Measurements from ENCODE around the gene SMG7.

Gene SMG7

GRCh38 chr1:183590244-183591191, 118.2 kb downstream of the SMG7 start, which contains the start of gene NCF2:
Gene NCF2 (minus strand): TSS chr1:183590459. CDS start chr1:183590329, 130 bp downstream.
- DNase-seq (ENCODE audit: low read depth), result peak; percentile 15

GRCh38 chr1:183592733-183593132, 120.4 kb downstream of the SMG7 start:
- DNase-seq (ENCODE audit: low read depth), result no peak

GRCh38 chr1:183593356-183593755, 121.1 kb downstream of the SMG7 start:
- no peak for DNase-seq (ENCODE audit: low read depth)

- no peak for DNase-seq (ENCODE audit: low read depth)
Observed at GRCh38 chr1:183595537-183595936, 123.2 kb downstream of the SMG7 start.

GRCh38 chr1:183596500-183596899, 124.2 kb downstream of the SMG7 start:
- no peak for DNase-seq (ENCODE audit: low read depth)

- no peak for DNase-seq (ENCODE audit: low read depth)
Observed at GRCh38 chr1:183597656-183598347, 125.5 kb downstream of the SMG7 start.

GRCh38 chr1:183598386-183598785, 126.1 kb downstream of the SMG7 start:
- DNase-seq (ENCODE audit: low read depth), result no peak

GRCh38 chr1:183600136-183600535, 127.8 kb downstream of the SMG7 start:
- no peak for DNase-seq (ENCODE audit: low read depth)

- no peak for DNase-seq (ENCODE audit: low read depth)
Observed at GRCh38 chr1:183600634-183601033, 128.3 kb downstream of the SMG7 start.

GRCh38 chr1:183602510-183602909, 130.2 kb downstream of the SMG7 start:
- no peak for DNase-seq (ENCODE audit: low read depth)

All from activated T-cell treated with anti-CD3 and anti-CD28 coated beads for 24 hours (primary cell).